Measurements from ENCODE around the gene DHRS3.
A peak's percentile ranks its signal among the peaks of the same experiment; 100 is the strongest.

Gene DHRS3

DNA sequence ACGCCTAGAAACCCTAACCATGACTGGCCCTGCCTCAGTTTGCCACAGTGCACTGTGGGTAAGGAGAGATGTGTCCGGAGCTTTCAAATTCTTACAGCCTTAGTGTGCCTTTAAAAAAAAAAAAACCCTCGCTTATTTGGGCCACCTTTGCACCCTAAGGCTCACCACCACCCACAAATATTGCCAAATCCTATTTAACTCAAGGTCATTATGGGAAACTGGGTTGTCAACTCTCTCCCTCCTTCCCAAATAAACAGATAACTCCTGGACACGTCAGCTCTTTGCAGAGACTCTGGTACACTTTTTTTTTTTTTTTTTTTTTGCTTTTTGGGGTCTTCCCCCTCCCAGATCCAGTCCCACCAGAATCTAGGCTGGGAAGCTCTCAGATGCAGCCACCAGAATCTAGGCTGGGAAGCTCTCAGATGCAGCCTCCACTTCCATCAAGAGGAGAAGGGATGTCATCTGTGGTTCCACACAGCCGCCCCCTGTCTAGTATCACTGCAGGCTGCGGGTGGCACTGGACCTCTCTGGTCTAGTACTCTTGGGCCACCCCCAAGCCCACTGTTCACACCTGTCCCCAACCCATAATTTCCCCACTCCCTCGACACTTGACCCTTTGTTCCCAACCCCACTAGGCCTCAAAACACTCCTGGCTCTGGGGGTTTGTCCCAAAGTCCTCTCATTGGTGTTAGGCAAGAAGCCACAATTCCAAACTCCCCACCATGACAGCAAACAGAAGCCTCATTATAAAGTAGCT, 3.4 kb downstream of the DHRS3 start:
- TF ChIP-seq, protein P1, sequence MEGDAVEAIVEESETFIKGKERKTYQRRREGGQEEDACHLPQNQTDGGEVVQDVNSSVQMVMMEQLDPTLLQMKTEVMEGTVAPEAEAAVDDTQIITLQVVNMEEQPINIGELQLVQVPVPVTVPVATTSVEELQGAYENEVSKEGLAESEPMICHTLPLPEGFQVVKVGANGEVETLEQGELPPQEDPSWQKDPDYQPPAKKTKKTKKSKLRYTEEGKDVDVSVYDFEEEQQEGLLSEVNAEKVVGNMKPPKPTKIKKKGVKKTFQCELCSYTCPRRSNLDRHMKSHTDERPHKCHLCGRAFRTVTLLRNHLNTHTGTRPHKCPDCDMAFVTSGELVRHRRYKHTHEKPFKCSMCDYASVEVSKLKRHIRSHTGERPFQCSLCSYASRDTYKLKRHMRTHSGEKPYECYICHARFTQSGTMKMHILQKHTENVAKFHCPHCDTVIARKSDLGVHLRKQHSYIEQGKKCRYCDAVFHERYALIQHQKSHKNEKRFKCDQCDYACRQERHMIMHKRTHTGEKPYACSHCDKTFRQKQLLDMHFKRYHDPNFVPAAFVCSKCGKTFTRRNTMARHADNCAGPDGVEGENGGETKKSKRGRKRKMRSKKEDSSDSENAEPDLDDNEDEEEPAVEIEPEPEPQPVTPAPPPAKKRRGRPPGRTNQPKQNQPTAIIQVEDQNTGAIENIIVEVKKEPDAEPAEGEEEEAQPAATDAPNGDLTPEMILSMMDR (IDR thresholded peaks at IDR 0.05; ENCODE audit: control insufficient read depth, insufficient read depth, low read depth, low read length, missing control alignments): no peak
- no peak for DNase-seq (ENCODE audit: low read depth)
- H3K4me3 ChIP-seq (ENCODE audit: control insufficient read depth, low read depth, low read length): peak overlapping the region; percentile 53

DNA sequence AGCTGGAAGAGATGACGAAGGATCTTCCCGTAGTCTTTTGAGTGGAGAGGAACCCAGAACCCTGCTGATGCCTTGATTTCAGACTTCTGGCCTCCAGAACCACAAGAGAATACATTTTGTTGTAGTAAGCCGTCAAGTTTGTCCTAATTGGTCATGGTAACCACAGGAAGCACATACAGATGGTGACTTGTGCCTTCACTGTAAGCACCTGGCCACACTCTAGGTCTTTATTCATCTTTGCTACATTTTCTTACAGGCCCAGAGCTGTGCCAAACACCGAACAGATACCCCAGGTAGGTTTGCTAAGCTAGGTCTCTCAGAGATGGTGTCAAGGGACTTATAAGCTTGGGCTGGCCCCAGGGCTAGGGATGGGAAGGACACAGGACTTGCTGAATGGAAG, 4.8 kb downstream of the DHRS3 start:
- TF ChIP-seq, protein P1 (IDR thresholded peaks at IDR 0.05; ENCODE audit: control insufficient read depth, insufficient read depth, low read depth, low read length, missing control alignments): no peak
- H3K4me3 ChIP-seq (ENCODE audit: control insufficient read depth, low read depth, low read length): no peak overlapping the region

DNA sequence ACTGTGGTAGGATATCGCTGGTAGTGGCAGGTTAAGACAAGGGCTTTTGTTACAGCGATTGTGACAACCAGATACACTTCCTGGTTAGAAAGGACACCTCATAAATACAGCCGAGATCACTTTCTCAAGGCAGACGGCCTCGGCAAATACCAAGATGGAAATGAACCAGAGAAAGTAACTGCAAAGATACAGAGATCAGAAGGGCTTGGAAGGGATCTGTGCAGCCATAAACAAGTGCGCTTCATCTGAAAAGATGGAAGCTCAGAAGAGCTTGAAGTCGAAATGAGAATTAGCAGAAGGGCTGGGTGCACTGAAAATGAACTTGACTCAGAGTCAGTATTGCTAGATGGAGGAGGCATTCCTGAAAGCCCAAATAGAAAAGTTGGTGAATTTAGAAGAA, 7.1 kb downstream of the DHRS3 start:
- DNase-seq (ENCODE audit: low read depth): no peak
- TF ChIP-seq, protein P1 (IDR thresholded peaks at IDR 0.05; ENCODE audit: control insufficient read depth, insufficient read depth, low read depth, low read length, missing control alignments): no peak
- no peak overlapping the region for H3K4me3 ChIP-seq (ENCODE audit: control insufficient read depth, low read depth, low read length)

More for the DNA sequence above, 4.8 kb downstream of the DHRS3 start:
- no peak for DNase-seq (ENCODE audit: low read depth)

DNA sequence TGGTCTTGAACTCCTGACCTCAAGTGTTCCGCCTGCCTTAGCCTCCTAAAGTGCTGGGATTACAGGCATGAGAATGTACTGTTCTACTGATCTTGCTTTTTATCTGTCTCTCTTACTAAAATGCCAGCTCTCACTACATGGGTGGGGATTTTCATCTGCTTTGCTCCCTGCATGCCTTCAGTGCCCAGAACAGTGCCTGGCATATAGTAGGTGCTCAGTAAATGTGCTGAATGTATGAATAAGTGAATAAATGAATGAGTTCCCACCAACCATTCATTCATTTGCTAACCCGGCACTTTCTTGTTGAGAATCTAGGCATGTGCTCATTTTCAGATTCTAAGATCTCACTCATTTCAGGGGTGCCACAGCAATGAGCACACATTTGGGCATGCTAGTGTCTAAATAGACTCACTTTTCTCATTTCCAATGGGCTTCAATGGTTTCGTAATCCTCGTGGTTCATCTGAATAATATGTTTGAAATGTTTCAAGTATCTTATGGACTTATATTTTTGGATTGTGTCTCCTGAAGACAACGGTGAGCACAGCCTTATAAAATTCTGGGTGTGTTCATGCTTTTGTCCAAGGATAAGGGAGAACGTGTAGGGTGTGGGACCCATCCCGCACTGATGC, 7.6 kb downstream of the DHRS3 start:
- H3K4me3 ChIP-seq (ENCODE audit: control insufficient read depth, low read depth, low read length): no peak overlapping the region
- DNase-seq (ENCODE audit: low read depth): no peak
- TF ChIP-seq, protein P1 (IDR thresholded peaks at IDR 0.05; ENCODE audit: control insufficient read depth, insufficient read depth, low read depth, low read length, missing control alignments): no peak

DNA sequence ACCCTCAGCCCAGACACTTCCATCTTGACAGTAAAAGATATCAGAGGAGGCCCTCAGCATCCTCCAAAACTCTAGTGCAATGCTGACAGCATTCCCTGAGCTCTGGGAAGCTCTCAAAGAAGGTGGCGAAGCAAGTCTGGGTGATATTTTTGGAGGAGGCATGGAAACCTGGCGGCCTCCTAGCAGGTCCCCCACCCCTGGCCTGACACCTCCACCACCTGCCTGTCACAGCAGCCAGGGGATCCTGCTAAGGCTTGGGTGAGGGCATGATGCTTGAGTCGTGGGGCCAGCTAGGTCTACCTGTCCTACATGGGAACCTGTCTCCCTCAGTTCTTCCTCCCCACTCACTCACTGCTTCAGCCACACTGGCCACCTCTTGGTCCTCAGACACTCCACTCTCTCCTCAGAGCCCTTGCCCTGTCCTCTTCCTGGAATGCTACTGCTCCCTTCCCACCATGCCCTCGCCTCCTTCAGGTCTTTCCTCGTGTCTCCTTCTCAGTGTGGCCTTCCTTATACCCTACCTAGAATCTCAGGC, 8.5 kb downstream of the DHRS3 start:
- TF ChIP-seq, protein P1 (IDR thresholded peaks at IDR 0.05; ENCODE audit: control insufficient read depth, insufficient read depth, low read depth, low read length, missing control alignments): no peak
- no peak for DNase-seq (ENCODE audit: low read depth)
- no peak overlapping the region for H3K4me3 ChIP-seq (ENCODE audit: control insufficient read depth, low read depth, low read length)

DNA sequence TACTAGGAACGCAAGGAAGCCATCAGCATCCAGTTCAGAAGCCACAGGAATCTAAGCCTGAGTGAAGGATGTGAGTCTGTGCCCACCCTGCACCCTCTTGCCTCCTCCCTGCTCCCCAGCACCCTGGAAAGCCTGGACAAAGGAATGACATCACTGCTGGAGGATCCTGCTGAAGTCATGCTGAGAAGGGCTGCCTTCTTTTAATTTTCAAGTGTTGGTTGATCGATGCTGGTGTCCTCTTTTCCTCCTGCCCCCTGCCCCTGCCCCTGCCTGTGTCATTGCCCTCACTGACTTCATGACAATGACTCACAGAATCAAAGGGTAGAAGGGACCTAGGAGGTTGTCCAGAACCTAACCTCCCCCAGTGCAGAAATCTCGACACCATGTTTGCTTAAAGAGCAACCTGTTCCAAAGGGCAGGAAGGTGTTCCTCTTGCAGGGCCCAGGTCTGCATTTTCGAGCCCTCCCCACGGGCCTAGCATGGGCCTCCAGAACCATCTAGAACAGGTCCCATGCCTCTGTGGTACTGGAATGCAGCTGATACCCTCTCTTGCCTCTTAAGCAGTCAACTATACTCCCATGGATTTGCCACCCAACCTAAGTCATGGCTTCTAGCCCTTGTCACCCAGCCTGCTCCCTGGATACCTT, 9.6 kb downstream of the DHRS3 start:
- TF ChIP-seq, protein P1 (IDR thresholded peaks at IDR 0.05; ENCODE audit: control insufficient read depth, insufficient read depth, low read depth, low read length, missing control alignments): no peak
- DNase-seq (ENCODE audit: low read depth): no peak
- no peak overlapping the region for H3K4me3 ChIP-seq (ENCODE audit: control insufficient read depth, low read depth, low read length)

Data from AG09309 (cell line).